UCSD-AML1 (cell line): ENCODE data around the gene A2M.

Source experiments
- DNase-seq: peaks from one replicate; lab custom pipeline; 2025; ENCODE audit not compliant: unreplicated experiment; lab: John Stamatoyannopoulos, UW

Gene A2M

DNA sequence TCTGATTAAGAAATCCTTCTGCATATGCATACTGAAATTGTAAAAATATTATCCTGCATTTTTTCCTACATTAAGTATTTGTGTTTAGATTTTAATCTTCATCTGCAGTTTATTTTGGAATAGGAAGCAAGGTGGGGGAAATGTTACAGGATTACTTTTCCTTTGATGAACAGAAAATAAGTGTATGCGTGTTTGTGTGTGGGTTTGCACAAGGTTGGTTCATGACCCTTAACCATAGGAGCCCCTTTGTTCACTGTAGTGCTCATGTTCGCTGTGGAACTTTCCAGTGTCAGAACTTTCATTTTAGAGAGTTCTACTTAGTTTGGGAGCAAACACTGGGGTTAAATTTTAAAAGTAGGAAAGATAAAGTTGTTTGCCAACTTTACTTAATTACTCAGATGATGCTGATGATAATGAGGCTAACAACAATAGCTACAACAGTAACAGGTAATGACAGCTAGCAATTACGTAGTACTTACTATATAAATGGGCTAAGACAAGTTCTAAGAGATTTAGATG lies 6.4 kb upstream of the A2M start:
- no peak for DNase-seq

DNA sequence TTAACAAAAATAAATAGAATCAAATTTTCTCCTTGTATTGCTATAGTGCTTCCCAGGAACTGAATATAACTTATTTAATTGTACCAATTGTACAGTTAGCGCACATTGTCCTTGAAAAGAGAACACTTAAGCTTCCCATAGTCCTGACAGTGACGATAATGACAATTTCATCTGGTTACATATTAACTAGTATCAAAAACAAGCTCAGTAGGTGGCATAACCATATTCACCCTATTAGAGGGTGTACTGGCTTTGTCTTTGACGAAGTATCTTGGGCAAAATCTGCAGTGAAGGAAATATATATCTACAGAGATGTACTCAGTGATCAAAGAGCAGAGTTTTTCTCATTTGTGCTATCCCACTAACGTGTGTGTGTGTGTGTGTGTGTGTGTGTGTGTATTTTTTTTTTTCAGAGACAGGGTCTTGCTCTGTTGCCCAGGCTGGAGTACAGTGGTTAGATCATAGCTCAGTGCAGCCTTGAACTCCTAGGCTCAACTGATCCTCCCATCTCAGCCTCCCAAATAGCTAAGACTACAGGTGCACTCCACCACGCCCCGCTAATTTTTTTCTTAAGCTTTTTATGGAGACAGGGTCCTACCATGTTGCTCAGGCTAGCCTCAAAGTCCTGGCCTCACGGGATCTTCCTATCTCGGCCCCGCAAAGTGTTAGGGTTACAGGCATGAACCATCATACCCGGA lies 4.9 kb upstream of the A2M start:
- no peak for DNase-seq

DNA sequence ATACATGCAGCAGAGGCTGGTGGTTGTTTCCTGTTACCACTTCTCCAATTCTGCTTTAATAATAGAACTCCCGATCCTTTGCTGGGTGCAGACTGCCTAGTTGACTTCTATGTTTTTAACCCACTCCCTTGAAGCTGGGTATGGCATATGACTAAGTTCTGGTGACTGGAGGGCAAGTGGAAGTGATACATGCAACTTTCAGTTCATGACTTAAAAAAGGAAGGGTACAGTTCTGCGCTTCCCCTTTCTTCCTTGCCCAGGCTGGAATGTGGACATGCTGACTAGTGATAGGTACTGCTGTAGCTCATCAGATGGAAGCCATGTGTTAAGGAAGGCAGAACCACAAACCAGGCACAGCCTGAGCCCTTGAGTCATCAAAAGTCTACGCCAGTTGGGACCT lies 2.4 kb upstream of the A2M start:
- DNase-seq: peak; percentile 62

DNA sequence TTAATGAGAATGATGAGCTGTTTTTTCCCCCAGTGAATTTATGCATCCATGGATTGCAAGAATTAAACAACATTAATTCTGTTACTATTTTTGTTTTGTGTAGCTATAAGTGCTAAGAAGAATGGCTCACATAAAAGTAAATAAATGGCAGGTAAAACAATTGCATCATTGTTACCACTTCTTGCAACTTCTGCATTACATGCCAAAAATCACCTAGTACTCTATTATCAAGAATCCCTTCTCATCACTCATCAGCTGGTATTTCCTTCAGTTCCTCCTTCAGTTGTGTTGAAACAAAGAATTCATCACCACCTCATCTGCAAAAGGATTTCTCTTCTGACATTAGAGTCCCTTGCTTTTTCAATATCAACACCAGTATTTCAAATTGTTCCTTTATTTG lies 773 bp downstream of the A2M start:
- DNase-seq: no peak

DNA sequence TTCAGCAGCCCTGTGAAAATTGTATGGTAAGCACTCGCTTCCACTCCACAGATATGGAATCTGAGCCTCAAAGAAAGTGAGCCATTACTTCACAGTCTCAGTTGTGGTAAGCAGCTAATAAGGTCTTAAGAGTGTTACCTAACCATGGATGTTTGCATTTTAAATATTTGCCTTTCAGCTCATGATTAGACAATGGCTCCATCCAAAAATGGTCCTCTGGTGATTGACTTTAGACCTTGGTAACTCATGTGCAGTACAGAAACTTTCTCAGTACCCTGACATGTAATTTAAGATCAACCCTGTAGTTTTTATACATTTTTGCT lies 1.8 kb downstream of the A2M start:
- no peak for DNase-seq

DNA sequence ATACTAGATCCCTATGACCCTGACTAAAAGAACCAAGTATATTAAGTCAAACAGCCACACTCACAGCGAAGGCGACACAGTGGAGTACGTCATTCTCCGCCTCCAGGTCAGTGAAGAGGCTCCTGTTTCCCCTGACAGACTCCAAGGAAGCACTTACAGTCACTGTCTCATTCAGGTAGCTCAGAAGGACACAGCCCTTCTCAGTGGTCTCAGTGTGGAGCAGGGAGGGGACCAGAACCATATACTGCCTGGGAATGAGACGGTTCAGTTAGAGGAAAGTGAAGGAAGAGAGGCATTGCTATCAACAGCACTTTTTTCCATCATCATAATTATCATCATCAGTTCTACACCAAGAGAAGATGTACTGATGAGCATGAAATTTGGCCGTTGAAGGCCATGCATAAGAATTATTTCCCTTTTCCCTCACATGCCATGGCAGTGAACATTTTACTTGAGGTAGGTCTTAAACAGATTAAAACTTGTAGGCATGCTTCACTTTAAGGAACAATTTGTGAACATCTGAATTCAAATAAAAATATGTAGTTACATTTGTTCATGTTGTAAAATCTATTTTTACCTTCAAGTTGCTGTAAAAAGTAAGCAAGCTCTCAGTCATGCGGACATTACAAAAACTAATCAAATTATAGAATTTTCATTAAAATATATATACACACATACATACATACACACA lies 2.3 kb downstream of the A2M start:
- DNase-seq: no peak

DNA sequence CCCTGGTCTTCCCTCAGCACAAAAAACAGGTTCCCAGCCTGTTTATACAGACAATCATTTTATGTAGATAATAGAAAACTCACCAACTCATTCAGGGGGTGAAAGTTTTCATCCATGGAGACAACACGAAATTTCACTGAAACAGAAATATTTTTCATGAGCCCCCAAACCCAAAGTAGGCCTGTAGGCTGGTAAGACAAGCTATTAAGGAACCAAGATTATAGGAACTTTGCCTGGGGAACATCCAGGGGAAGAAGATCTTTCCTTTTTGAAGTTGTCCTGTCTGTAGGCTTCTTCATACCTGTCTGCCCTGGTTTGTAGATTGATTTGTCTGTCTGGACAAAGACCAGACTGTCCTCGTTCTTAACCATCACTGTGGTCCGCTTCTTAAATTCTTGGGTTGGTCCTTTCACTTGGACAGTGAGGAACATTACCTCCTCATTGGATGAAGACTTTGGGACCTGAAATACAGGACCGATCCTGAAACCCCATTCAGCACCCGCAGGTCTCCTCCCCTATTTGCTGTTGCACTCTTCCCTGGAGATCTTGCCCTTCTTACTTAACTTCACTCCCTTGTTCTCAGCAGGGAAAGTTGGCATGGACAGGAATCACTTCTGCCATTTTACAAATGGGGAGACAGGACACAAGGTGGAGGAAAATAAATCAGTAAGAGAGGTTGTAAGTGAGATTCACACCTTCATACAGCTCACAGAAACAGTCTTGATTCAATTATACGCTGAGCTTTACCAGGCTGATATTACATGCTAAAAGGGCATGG lies 3.5 kb downstream of the A2M start:
- no peak for DNase-seq

DNA sequence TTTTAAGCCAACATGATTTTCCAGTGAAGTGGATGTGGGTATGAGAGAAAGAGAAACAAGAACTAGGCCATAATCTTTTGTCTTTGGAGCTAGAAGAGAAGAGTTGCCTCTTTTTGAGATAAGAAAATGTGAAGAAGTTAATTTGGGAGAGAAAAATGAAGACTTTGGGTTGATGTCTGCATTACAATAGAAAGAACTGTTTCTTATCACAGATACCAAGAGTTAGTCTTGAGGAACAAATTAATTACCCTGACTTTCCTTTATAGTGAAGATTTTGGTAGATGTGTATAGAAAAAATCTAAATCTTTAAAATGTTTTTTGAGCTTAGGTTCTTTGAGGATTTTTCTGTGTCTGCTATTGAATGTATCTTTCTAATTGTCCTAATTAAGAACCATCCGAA lies 4.2 kb downstream of the A2M start:
- no peak for DNase-seq

DNA sequence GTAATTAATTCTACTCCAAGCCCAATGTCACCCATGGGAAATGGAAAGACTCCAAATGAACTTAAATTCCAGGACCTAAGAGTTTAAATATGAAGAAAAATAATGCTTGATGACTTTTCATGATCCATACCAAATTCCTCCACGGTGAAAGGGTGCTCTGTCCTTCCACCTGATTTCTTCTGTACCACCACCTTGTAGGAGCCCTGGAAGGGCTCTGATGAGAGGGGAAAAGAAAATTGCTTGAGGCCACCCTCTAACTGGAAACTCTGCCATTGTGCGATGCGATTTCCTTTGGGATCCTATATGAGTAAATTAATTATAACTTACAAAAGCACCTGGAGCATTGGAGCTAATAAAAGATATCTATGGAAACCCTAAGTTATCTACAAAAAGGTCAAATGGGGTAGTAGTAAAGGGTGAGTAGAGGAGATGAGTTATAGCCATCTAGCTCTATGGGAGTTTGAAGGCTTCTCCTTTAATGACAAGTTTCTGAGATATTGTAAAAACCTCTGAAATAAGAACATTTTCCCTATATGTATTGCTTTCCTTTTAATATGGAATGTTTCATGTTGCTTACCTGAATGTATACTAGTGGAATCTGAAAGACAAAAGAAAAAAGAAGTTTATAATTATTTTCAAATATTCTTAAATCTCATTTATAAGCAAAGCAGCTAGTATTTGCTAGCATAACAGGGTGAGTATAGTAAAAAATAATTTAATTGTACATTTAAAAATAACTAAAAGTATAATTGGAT lies 5.8 kb downstream of the A2M start:
- DNase-seq: no peak

DNA sequence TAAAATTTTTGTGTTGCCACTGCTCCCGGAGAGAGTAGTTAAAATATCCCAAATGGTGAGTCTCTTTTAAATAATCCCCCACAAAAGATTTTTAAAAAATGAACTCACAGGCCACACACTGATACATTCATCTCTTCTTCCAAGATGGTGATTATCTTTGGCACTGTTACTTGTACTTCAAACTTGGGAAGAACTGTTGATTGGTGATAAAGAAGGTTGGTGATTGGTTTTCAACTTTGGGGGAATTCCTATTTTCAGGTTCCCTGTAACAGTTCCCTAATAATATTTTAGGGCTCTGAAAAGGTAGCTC lies 6.6 kb downstream of the A2M start:
- DNase-seq: no peak

DNA sequence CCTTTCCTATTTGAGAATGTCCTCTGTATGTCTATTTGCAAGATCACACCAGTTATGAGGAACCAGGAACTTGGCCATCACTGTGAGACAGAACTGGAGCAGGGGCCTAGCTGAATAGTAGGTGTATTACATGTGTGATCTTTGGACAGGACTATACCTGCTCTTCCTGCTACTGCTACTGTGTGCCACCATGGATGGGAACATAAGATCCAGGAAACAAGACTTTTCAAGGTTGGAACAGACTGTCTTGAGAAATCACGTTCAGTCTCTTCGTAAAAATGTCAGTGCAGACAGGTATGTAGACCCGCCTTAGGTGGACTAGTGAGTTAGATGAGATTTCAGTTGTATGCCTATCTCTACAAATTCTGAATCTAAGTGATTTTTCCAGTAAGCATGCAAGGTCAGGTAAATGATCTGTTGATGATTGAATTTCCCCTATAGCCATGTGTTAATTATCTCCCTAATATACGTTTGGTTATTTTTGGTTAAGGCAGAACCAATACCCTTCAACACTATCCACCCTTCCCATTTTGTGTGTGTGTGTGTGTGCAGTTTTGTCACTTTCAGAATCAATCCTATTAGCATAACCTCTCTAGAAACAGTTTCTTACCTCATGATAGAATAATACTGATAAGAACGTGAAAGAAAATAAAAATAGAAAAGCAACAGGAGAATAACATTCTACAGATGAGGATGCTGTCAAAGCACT lies 7.1 kb downstream of the A2M start:
- no peak for DNase-seq

DNA sequence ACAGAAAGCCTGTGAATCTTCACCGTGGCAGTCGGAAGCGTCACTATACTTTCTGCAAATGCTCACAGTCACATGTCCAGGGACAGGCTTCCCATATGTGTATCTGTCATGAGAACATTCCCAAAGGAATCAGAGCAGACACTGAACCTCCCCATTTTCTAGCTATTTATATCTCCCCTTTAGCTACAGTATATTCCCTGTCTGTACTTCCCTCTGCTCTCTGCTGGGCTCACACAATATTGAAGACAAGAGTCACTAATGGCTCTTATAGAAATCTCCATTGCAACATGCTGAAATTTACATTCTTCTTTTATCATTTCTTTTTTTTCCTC lies 8.2 kb downstream of the A2M start:
- DNase-seq: no peak

DNA sequence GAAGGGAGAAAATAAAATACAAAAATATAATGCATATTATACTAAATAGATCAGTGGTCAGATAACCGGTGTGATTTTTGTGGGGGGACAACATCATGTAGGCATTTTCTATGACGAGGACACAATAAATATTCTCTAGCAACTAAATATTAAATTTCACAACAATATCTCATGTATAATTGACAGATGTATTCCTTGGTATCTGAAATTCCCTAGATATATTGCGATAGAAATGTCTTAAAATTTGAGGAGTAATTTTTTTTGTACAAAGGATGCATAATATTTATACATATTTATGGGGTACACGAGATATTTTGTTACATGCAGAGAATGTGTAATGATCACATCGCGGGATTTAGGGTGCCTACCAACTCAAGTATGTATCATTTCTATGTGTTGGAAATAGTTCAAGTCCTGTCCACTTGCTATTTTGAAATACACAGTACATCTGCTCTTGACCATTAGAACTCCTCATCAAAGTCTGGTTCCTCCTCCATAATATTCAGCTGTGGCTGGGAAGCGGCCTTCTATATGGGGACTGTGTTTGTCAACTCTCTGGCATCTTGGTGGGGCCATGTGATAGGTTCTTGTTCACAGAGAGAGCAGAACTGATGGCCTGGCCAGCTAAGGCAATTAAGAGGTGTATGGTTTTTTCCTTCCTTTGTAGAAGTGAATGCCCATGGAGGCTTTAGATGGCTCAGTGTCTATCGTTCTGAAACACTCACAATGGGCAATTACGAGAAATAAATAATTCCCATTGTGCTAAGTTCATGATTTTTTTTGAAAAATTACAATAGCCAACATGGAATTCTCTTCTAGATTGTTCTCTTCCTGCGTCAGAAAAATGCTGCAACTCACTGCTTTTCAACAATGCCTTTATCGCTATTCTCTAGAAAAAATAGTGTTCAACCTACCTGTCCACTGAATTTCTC lies 8.8 kb downstream of the A2M start:
- no peak for DNase-seq

DNA sequence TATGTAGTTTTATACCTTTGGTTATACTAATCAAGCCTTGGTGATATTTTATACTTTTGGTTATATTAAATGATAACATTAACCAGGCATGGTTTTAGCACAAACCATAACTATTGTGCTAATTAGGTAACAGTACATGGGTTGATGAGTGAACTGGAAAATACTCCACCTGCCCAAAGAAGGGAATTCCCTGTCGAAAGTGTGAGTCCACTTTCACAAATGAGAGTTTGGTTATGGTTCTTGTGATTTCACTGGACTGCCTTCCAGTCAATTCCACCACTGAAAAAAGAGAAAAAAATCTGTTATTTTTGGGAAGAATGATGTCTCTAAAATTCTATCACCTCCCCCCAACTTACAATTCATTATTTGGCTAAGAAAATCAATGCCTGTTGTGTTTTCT lies 9.7 kb downstream of the A2M start:
- no peak for DNase-seq

DNA sequence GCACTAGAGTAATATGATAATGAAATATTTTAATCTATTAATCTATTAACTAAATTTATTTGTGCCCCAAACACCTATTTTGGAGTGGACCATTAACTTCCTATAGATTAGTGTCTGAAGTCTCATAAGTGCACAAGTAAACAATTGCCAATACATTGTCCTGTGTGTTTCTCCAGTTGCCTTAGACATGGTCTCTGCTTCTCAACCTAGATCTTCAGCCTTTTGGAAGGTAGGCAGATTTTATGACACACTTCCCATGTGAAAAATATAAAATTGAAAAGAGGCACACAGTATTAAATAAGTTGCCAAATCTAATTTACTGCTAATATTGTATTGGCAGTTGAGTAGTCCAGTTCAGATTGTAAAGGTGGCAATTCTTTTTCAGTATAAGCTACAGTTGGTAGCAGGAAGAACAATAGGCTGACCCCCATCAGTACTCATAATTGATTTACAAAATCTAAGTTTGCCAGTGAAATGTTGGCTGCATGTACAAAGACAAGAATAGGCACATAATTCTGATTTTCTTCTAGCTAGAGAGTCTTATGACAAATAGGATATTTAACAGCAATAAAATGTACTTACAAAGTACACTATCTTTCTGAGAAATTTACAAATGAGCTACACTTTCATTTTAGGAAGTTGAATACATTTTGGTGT lies 10.8 kb downstream of the A2M start:
- DNase-seq: no peak

DNA sequence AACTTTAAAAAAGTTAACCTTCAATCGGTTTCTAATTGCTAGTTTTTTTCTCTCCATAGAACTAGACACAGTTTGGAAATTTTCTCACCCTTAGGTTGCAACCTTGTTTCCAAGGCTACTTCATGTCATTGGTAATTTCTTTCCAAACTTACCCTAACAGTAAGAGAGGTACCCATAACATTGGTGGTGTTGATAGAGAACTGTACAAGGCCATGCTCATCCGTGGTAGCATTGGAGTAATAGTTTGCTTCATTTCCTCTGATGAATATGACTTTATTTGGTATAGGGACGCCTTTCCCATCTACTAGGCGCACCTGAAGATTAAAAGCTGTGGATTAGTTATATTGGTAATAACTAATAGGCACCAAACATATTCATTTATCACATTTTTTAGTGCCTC lies 11.6 kb downstream of the A2M start:
- DNase-seq: no peak

DNA sequence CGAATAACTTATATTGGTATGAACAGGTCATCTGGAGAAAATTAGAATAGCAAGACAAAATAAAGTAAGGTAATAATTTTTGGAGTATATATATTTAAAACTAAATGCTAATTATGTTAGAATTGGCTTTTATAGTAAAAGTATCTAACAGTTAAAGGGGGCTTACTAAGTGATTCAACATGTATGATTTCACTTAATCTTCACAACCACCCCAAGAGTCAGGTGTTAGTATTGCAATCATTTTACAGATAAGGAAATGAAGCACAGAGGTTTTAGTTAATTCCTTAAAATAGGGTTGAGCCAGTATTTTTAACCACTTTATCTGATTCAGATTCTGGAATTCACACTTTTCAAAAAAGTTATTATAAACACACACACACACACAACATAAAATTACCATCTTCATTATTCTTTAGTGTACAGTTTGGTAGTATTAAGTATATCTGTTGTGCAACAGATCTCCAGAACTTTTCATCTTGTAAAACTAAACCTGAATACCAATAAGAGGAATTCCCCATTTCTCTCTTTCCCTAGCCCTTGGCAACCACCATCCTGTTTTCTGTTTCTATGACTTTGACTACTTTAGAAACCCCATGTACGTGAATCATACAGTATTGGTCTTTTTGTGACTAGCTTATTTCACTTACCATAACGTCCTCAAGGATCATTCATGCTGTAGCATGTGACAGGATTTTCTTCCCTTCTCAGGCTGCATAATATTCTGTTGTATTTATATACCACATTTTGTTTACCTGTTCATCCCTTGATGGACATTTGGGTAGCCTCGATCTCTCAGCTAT lies 12.5 kb downstream of the A2M start:
- no peak for DNase-seq

DNA sequence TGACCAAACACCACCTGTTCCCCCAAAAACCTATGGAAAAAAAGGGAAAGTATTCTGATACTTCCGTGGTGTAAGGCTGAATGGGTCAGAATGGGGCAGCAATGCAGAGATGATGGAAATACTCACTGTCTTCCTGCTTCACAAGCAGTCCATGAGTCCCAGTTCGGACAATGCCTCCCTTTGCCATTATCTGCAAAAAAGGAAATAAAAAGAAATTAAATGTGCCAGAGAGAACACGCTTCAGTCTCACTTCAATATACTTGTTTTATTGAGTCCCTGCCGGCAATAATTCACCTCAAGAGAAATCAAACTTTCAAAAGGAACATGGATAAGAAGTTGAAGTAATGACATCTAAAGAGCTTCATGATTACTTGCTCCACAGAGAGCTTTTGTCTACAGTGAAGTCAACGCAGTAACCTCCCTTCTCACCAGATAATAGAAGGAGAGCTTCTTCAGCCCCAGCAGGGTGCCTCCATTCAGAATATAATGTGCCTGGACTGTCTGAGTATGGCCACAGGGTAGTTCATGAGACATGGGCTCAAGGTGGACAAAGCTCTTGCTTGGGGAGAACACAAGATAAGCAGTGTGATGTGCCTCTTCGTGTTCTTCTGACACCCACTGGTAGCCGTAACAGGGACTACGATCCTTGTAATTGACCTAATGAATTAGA lies 14.6 kb downstream of the A2M start:
- DNase-seq: no peak
